Fibroblast of mammary gland (primary cell): ENCODE results near the gene ACTN4.

ENCODE experiments used
- DNase-seq: peaks from one replicate; pipeline ENCODE4 v3.0.0-alpha.2; 2010; ENCODE audit warnings: low read depth
- H3K4me3 ChIP-seq: 2 replicates; pipeline ENCODE4 v1.5.1; 2011; ENCODE audit warnings: low read depth, mild to moderate bottlenecking, low read length, moderate library complexity; ENCODE audit not compliant: control insufficient read depth
- TF ChIP-seq, protein P1 (sequence below): conservative IDR thresholded peaks from 2 replicates; pipeline ENCODE4 v1.5.1; 2011; ENCODE audit warnings: low read depth, low read length, inconsistent platforms; ENCODE audit not compliant: control insufficient read depth, insufficient read depth

The ACTN4 gene

GRCh38 chr19:38684862-38685665 is 37.6 kb downstream of the ACTN4 start:
- peak overlapping the region; percentile 15 for H3K4me3 ChIP-seq
- no peak for DNase-seq
- TF ChIP-seq, protein P1, sequence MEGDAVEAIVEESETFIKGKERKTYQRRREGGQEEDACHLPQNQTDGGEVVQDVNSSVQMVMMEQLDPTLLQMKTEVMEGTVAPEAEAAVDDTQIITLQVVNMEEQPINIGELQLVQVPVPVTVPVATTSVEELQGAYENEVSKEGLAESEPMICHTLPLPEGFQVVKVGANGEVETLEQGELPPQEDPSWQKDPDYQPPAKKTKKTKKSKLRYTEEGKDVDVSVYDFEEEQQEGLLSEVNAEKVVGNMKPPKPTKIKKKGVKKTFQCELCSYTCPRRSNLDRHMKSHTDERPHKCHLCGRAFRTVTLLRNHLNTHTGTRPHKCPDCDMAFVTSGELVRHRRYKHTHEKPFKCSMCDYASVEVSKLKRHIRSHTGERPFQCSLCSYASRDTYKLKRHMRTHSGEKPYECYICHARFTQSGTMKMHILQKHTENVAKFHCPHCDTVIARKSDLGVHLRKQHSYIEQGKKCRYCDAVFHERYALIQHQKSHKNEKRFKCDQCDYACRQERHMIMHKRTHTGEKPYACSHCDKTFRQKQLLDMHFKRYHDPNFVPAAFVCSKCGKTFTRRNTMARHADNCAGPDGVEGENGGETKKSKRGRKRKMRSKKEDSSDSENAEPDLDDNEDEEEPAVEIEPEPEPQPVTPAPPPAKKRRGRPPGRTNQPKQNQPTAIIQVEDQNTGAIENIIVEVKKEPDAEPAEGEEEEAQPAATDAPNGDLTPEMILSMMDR: no peak

DNA sequence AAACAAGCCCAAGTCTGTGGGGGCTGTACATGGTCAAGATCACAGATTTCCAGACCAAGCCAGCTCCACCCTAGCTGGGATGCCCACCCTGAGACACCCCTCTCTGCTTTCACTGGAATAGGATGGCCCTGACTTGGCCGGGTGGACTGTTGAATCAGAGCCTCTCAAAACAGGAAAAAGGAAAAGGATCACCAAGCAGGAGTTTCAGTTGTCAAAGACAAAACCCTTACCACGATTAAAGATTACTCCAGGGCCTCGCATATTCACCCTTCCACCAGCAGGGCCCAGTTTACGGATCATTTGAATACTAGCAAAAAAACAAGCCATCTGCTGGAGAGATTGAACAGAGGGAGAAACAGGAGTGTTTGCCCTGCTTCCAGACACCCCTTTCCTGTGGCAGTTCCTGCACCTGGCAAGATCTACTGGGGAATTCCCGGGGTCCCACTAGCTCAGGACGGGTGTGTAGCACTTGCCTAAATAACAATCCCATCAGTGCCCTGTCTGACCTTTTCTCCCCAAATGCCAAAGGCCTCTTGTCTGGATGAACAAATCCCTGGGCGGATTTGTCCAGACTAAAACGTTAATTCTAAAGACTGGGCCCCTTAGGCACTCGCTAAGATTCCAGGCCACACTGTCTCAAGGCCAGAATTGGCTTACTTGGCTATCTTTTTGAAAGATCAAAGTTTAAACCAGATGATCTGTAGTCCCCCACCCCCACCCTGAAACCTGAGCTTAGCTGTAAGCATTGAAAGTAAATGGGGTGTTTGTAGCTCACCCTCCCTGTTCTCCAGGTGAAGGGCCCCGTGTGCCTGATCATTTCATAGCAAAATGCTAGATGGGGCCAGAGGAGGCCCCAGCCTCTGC is 38.4 kb downstream of the ACTN4 start:
- DNase-seq: peak; percentile 67
- TF ChIP-seq, protein P1: peak; percentile 60
- H3K4me3 ChIP-seq: no peak overlapping the region

- DNase-seq: no peak
- H3K4me3 ChIP-seq: no peak overlapping the region
- TF ChIP-seq, protein P1: no peak
Measured at GRCh38 chr19:38686530-38686888, 39.1 kb downstream of the ACTN4 start.

DNA sequence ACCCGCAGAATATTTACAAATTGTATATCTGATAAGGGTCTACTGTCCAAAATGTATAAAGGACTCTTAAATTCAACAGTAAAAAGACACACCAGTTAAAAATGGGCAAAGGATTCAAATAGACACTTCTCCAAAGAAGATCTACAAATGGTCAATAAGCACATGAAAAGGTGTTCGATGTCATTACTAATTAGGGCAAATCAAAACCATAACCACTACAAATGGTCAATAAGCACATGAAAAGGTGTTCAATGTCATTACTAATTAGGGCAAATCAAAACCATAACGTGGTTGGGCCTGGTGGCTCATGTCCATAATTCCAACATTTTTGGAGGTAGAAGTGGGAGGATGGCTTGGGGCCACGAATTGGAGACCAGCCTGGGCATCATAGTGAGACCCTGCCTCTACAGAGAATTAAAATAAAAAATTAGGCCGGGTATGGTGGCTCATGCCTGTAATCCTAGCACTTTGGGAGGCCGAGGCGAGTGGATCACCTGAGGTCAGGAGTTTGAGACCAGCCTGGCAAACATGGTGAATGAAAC is 40.5 kb downstream of the ACTN4 start:
- TF ChIP-seq, protein P1: no peak
- DNase-seq: no peak
- H3K4me3 ChIP-seq: no peak overlapping the region

DNA sequence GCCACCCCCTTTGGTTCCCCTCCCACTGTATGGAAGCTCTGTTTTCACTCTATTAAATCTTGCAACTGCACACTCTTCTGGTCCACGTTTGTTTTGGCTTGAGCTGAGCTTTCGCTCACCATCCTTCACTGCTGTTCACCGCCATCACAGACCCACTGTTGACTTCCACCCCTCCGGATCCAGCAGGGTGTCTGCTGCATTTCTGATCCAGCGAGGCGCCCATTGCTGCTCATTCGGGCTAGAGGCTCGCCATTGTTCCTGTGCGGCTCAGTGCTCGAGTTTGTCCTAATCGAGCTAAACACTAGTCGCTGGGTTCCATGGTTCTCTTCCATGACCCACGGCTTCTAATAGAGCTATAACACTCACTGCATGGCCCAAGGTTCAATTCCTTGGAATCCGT is 42.7 kb downstream of the ACTN4 start:
- TF ChIP-seq, protein P1: no peak

DNA sequence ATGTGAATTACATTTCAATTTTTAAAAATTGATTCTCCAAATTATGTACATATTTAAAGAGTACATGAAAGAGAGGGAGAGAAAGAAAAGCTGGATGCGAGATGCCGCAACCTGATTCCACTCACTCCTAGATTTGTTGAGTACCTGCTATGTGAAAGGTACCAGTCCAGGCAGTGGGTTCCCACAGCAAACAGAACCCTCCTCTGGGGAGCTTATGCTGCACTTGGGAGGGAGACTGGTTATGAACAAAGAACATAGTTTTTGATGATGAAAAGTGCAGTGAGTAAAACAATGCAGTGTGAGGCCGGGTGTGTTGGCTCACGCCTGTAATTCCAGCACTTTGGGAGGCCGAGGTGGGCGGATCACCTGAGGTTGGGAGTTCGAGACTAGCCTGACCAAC is 43.4 kb downstream of the ACTN4 start:
- TF ChIP-seq, protein P1: no peak
- no peak overlapping the region for H3K4me3 ChIP-seq
- DNase-seq: no peak

More for the DNA sequence above, 42.7 kb downstream of the ACTN4 start:
- H3K4me3 ChIP-seq: no peak overlapping the region
- no peak for DNase-seq
